Adrenal gland (tissue), 5 donors: Measurements from ENCODE around the gene SORBS1.

ENCODE experiments used
- CTCF ChIP-seq, 6 experiments: fragments of 450-650 bp in 4 of 6; fragments of 200-600 bp in 2 of 6; sonication (generic) in 1 of 6; IDR thresholded peaks; 1 replicate in 5 of 6; 2 replicates in 1 of 6; pipeline versions ENCODE4 v1.5.1 to v1.8.0; 2016 to 2021; ENCODE audit warnings: antibody characterized with exemption in 6 of 6, mild to moderate bottlenecking in 2 of 6, moderate library complexity in 1 of 6
- POLR2A ChIP-seq, 2 donors: fragments of 450-650 bp; IDR thresholded peaks; one replicate each; pipeline ENCODE4 v1.6.1; 2017; ENCODE audit warnings: antibody characterized with exemption in 2 of 2, mild to moderate bottlenecking in 2 of 2, moderate library complexity in 1 of 2
- donor health status: DM: no; HTN: no; CAD: no.

- no peak for TF ChIP-seq CTCF (IDR thresholded peaks at IDR 0.05)
- no peak for TF ChIP-seq POLR2A (IDR thresholded peaks at IDR 0.05)
Observed at GRCh38 chr10:95493862-95494261, 67.3 kb downstream of the SORBS1 start.
